Chondrocyte (in vitro differentiated cells): Measurements from ENCODE around the gene BOC. TPM values are rescaled to one million over a fixed set of nuclear protein-coding genes. Genes with fewer than 3 reads are reported as not detected.

Source experiments
- DNase-seq: peaks from one replicate; pipeline ENCODE4 v3.0.0; 2021; ENCODE audit warnings: mixed read lengths, low spot score
- H3K27ac Mint-ChIP-seq: one replicate; pipeline ENCODE4 v1.8.0; 2021; ENCODE audit warnings: mild to moderate bottlenecking, moderate library complexity, mixed read lengths; ENCODE audit not compliant: unreplicated experiment
- H3K27me3 Mint-ChIP-seq: 2 replicates; pipeline ENCODE4 v1.8.0; 2021; ENCODE audit warnings: low read depth, mixed read lengths
- H3K36me3 Mint-ChIP-seq: 2 replicates; pipeline ENCODE4 v1.8.0; 2021; ENCODE audit warnings: low read depth, mixed read lengths
- H3K4me1 Mint-ChIP-seq: 2 replicates; pipeline ENCODE4 v1.8.0; 2021; ENCODE audit warnings: low read depth, mild to moderate bottlenecking, mixed read lengths
- H3K4me3 Mint-ChIP-seq: one replicate; pipeline ENCODE4 v1.8.0; 2021; ENCODE audit warnings: mild to moderate bottlenecking, moderate library complexity, mixed read lengths; ENCODE audit not compliant: unreplicated experiment
- H3K9me3 Mint-ChIP-seq: 2 replicates; pipeline ENCODE4 v1.8.0; 2021; ENCODE audit warnings: low read depth, mixed read lengths
- CTCF ChIP-seq: fragments of 200-600 bp; sonication (generic); IDR thresholded peaks from 2 replicates; pipeline ENCODE4 v1.5.0; 2021; ENCODE audit warnings: antibody characterized with exemption, mild to moderate bottlenecking, moderate library complexity
- total RNA-seq: library from RNA; stranded (reverse); gene quantifications from 3 replicates; pipeline ENCODE4 v1.2.1, GENCODE V29; 2021

Gene BOC
- total RNA-seq, 1 donor from 2014 or later = 7.3 TPM

- DNase-seq = no peak
- no peaks in the 10 kb centered on the region for H3K27me3 Mint-ChIP-seq
- no peak overlapping the region for H3K27ac Mint-ChIP-seq
- peaks cover 28% of the 10 kb centered on the region for H3K4me1 Mint-ChIP-seq
- no peak for TF ChIP-seq CTCF
- no peak overlapping the region for H3K4me3 Mint-ChIP-seq
- no peaks in the 10 kb centered on the region for H3K9me3 Mint-ChIP-seq
- H3K36me3 Mint-ChIP-seq = peaks cover 10% of the 10 kb centered on the region
Observed at GRCh38 chr3:113279686-113280085, 68.3 kb downstream of the BOC start.

DNA sequence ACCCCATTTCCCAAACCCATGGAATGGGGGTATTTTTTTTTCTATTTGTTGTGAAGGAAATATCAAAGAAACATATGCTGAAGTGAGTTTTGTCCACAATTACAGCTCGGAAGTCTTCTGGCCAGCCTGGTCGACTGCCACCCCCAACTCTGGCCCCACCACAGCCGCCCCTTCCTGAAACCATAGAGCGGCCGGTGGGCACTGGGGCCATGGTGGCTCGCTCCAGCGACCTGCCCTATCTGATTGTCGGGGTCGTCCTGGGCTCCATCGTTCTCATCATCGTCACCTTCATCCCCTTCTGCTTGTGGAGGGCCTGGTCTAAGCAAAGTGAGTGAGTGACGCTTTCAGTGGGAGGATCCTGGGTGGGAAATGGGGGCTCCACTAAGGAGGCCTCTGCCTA is 71.9 kb downstream of the BOC start:
- Mint-ChIP-seq H3K36me3 (peaks cover 12% of the 10 kb centered on the region), H3K27me3 (no peaks in the 10 kb centered on the region), H3K9me3 (no peaks in the 10 kb centered on the region), H3K27ac (no peak overlapping the region), H3K4me3 (no peak overlapping the region), H3K4me1 (peaks cover 12% of the 10 kb centered on the region)
- no peak for TF ChIP-seq CTCF
- DNase-seq = no peak

DNA sequence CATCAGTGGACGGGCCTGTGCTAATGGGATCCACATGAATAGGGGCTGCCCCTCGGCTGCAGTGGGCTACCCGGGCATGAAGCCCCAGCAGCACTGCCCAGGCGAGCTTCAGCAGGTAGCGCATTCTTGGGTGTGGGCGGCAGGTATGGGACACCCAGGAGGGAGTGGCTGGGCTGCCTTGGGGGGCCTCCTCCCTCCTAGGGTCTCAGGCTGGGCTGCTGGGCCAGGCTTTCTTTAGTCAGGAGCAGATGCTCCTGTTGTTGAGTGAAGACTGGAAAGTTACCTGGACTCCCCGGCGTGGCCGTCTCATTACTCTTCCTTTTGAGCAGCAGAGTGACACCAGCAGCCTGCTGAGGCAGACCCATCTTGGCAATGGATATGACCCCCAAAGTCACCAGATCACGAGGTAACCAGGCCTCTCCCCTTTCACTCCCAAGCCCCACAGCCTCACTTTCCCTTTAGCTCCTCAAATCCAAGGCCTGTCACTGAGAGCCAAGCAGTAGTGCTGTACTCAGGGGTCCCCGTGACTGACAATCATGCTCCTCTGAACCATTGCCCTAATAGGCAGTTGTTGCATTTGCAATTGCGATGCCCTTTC is 73.2 kb downstream of the BOC start:
- H3K4me3 Mint-ChIP-seq = no peak overlapping the region
- TF ChIP-seq CTCF = no peak
- H3K36me3 Mint-ChIP-seq = peaks cover 13% of the 10 kb centered on the region
- no peaks in the 10 kb centered on the region for H3K9me3 Mint-ChIP-seq
- peaks cover 12% of the 10 kb centered on the region for H3K4me1 Mint-ChIP-seq
- no peak overlapping the region for H3K27ac Mint-ChIP-seq
- no peaks in the 10 kb centered on the region for H3K27me3 Mint-ChIP-seq
- DNase-seq = no peak

DNA sequence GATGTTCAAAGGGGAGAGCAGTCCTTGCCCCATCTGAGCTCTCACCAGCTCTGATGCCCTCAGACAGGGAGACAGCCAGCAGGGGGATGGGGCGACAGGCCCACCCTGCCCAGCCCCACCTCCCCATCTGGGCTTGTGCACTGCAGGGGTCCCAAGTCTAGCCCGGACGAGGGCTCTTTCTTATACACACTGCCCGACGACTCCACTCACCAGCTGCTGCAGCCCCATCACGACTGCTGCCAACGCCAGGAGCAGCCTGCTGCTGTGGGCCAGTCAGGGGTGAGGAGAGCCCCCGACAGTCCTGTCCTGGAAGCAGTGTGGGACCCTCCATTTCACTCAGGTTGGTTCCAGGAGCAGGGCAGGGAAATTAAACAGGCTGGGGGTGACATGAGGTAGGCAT is 73.9 kb downstream of the BOC start:
- Mint-ChIP-seq H3K9me3 (no peaks in the 10 kb centered on the region), H3K27ac (no peak overlapping the region), H3K36me3 (peaks cover 13% of the 10 kb centered on the region), H3K4me3 (no peak overlapping the region), H3K27me3 (no peaks in the 10 kb centered on the region), H3K4me1 (peaks cover 12% of the 10 kb centered on the region)
- no peak for DNase-seq
- TF ChIP-seq CTCF = no peak

DNA sequence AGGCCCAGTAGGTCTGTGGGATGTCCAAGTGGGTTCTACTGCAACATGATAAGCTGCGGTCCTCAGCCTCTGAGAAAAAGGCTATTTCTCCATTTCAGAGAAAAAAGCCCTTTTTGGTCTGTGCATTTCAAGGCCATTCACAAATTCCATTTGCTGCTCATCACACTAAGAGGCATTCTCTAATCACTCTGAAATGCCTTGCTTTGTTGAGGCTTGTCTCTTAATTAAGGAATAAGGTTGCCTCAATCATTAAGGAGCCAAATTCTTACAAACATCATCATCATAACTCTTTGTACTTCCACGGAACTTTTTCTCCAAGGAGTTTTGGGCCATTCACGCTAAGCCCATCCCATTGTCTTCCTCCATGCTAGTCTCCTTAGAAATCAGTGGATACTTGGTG is 74.4 kb downstream of the BOC start:
- Mint-ChIP-seq H3K4me3 (no peak overlapping the region), H3K9me3 (no peaks in the 10 kb centered on the region), H3K4me1 (peaks cover 12% of the 10 kb centered on the region), H3K36me3 (peaks cover 11% of the 10 kb centered on the region), H3K27ac (no peak overlapping the region), H3K27me3 (no peaks in the 10 kb centered on the region)
- no peak for DNase-seq
- no peak for TF ChIP-seq CTCF
